ENCODE results near the gene PRKCB.

The PRKCB gene

DNA sequence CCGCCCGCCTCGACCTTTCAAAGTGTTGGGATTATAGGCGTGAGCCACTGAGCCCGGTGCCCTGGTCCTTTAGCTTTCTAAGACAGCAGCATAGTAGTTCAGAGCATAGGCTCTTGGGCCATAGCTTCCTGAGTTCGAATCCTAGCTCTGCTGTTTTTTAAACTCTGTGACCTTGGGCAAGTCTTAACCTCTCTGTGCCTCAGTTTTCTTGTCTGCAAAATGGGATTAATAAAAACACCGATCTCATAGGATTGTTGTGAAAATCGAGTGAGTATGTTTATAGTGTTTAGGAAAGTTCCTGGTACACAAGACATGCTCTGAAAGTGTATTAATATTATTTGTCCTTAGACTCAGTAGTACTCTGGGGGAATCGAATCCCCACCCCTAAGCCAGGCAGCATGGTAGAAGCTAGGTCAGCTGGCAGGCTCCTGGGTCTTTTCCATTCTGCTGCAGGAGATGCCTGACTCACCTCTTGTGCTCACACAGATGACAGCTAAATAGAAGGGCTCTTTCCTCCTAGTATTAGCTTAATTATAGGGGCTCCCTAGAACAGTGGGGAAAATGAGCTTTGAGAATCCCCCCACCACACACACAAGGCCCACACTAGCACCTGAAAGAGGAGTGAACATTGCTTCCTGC, 44.1 kb downstream of the PRKCB start:
- DNase-seq (ENCODE audit: low spot score) = no peak
- no peak for TF ChIP-seq CTCF (IDR thresholded peaks at IDR 0.05; ENCODE audit: borderline replicate concordance, control extremely low read depth, extremely low read depth, insufficient read depth, missing control alignments)
- in situ Hi-C loops (cut with MboI; ENCODE audit: low sequenced_read_pairs, unreplicated experiment) = no loop called here

DNA sequence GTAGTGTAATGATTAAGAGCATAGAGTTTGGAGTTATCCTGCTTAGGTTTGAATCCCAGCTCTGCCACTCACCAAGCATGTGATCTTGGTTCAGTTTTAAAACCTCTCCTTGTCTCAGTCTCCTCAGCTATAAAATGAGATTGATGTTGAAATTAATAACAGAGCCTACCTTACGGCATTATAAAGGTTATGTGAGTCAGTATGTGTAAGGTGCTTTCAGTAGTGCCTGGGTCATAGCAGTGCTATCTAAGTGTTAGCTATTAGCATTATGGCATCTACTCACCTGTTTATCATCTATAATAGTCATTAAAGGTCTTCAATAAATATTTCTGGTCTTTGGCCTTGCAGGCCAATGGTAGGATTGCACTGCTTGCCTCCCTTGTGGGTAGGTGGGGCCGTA, 53.4 kb downstream of the PRKCB start:
- in situ Hi-C loops (cut with MboI; ENCODE audit: low sequenced_read_pairs, unreplicated experiment) = no loop called here
- DNase-seq (ENCODE audit: low spot score) = no peak
- TF ChIP-seq CTCF (IDR thresholded peaks at IDR 0.05; ENCODE audit: borderline replicate concordance, control extremely low read depth, extremely low read depth, insufficient read depth, missing control alignments) = no peak

DNA sequence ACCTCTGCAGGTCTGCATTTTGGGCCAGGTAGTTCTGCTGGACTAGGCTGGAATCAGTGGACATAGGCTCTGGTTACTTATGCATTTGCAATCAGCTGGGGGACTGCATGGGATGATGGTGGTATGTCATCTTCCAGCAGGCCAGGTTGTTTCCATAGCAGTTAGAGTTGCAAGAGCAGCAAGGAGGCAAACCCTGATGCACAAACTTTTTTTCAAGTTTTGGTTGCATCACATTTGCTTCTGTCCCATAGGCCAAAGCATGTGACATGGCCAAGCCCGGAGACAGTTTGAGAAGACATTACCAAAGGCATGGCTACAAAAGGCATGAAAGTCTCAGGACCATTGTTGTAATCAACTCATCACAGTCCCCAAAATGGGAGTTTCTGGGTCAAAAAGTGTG, 58.2 kb downstream of the PRKCB start:
- in situ Hi-C loops (cut with MboI; ENCODE audit: low sequenced_read_pairs, unreplicated experiment) = no loop called here
- no peak for TF ChIP-seq CTCF (IDR thresholded peaks at IDR 0.05; ENCODE audit: borderline replicate concordance, control extremely low read depth, extremely low read depth, insufficient read depth, missing control alignments)
- DNase-seq (ENCODE audit: low spot score) = no peak

DNA sequence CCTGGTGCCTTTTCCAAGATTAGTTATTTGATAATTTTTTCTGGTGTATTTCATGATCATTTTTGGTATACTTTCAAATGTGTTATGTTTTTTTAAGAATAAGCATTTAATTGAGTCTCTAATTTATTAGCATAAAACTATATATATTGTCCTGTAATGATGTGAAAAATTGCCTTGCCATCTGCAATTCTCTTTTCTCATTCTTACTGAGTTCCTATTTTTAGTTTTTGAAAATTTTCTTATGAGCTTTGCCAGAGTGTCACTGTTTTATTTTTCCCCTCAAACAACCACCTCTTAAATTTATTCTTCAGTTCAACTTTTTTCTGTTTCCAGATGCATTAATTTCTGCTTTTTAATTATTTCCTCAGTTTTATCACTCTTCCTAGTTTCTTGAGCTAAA, 59.3 kb downstream of the PRKCB start:
- in situ Hi-C loops (cut with MboI; ENCODE audit: low sequenced_read_pairs, unreplicated experiment) = no loop called here
- no peak for DNase-seq (ENCODE audit: low spot score)
- no peak for TF ChIP-seq CTCF (IDR thresholded peaks at IDR 0.05; ENCODE audit: borderline replicate concordance, control extremely low read depth, extremely low read depth, insufficient read depth, missing control alignments)

DNA sequence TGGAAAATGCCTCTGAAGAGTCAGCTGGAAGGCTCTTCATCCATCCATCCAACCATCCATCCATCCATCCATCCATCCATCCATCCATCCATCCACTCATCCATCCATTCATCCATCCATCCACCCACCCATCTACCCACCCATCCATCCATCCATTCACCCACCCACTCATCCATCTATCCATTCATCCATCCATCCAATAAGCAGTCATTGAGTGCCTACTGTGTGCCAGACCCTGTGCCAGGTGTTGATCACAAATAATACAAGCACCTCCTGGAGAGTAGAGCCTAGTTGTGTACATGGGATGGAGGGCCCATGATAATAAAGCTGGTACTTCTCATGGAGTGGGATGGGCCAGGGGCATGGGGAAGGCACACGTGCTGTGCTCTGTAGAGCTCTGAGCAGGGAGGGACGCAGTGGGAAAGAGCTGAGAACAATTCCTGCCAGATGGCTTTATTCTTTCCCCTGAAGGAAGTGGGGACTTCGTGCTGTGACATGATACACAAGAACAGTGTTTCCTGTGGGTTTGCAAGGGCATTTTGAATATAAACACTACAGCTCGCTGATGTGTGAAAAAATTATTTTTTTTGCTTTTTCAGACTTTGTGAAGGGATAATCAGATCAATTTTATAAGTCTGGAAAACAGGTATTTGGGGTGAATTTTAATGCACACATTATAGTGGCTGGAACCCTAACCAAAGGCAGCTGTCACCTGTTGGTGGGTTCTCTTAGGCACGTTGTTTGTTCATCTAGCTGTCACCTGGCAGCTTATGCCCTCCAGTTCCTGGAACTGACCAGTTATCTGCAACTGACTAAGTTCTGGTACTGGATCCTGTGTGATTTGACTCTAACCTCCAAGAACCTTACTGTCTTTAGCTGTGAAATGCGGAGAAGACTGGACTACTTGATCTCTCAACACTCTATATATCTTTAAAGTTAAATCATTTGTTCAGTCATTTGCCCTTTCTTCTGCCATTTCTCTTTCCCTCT, 61.3 kb downstream of the PRKCB start:
- no peak for DNase-seq (ENCODE audit: low spot score)
- in situ Hi-C loops (cut with MboI; ENCODE audit: low sequenced_read_pairs, unreplicated experiment) = no loop called here
- no peak for TF ChIP-seq CTCF (IDR thresholded peaks at IDR 0.05; ENCODE audit: borderline replicate concordance, control extremely low read depth, extremely low read depth, insufficient read depth, missing control alignments)

DNA sequence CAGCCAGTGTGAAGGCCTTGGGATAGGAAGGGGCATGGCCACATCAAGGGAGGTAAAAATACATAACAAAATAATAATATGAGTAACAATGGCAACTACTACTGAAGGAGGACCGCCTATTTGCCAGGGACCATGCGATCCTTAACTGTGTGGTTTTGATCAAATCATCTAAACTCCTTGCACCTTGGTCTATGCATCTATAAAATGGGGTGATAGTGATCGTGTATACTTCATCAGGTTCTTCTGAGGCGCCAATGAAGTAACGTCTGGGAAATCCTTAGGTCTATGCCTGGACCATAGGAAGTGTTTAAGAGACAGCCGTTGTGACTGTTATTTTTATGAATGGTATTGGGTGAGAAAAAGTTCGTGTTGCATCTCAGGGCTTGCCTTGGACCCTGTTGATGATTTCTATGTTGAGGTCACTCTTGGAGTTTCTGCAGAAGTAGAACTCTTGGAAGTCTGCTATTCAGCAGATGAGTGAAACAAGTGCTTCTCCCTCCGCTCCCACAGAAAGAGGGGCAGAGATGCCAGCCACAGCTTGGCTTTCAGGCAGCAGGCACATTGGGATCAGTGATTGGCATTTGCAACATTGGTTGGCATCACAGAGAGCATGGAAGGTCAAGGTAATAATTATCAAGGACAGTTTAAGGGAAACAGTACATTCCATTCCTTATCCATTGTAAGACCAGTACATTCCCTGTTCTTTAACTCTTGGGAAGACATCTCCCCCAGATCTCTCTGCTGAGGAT, 63.1 kb downstream of the PRKCB start:
- in situ Hi-C loops (cut with MboI; ENCODE audit: low sequenced_read_pairs, unreplicated experiment) = no loop called here
- TF ChIP-seq CTCF (IDR thresholded peaks at IDR 0.05; ENCODE audit: borderline replicate concordance, control extremely low read depth, extremely low read depth, insufficient read depth, missing control alignments) = no peak
- DNase-seq (ENCODE audit: low spot score) = no peak
